CD4-positive, alpha-beta T cell (primary cell): ENCODE results near the gene C12orf76. TPM values are rescaled to one million over a fixed set of nuclear protein-coding genes. Genes with fewer than 3 reads are reported as not detected.
A peak's percentile ranks its signal among the peaks of the same experiment; 100 is the strongest.

Experiments used
- ATAC-seq: fragments of 200-7000 bp; cut with Tn5 transposase; one replicate; pipeline ENCODE4 v1.10.0; 2022; ENCODE audit warnings: mild to moderate bottlenecking; ENCODE audit not compliant: poor library complexity
- CTCF ChIA-PET: fragments of 350-600 bp; sonication (Branson Sonifier 250); formaldehyde crosslinking; loops from one replicate; lab custom pipeline; 2021; ENCODE audit warnings: antibody characterized with exemption, inconsistent platforms; lab: Charles Lee
- POLR2A ChIA-PET: fragments of 350-600 bp; sonication (Branson Sonifier 250); formaldehyde crosslinking; loops from one replicate; lab custom pipeline; 2021; ENCODE audit warnings: antibody characterized with exemption, inconsistent platforms; lab: Charles Lee
- DNase-seq, 14 experiments: peaks; one replicate each; pipeline ENCODE4 v3.0.0-alpha.2; 2013 to 2020; ENCODE audit warnings: mixed read lengths in 2 of 14
- H3K27ac ChIP-seq, 2 donors: one replicate each; pipeline versions ENCODE4 v1.5.1 to v1.7.0; 2013; ENCODE audit warnings: low read length in 2 of 2, low read depth in 1 of 2, mild to moderate bottlenecking in 1 of 2
- H3K27me3 ChIP-seq, 2 experiments: 1 replicate in 1 of 2; 2 replicates in 1 of 2; pipeline versions ENCODE4 v1.6.1 to v1.7.0; 2013; ENCODE audit warnings: low read length in 2 of 2, control low read depth in 1 of 2, mild to moderate bottlenecking in 1 of 2, moderate library complexity in 1 of 2; ENCODE audit not compliant: insufficient read depth in 2 of 2, control insufficient read depth in 1 of 2
- H3K36me3 ChIP-seq: one replicate; pipeline ENCODE4 v1.6.1; 2013; ENCODE audit warnings: low read length, control low read depth; ENCODE audit not compliant: insufficient read depth
- H3K4me1 ChIP-seq: one replicate; pipeline ENCODE4 v1.6.1; 2013; ENCODE audit warnings: low read length, control low read depth; ENCODE audit not compliant: insufficient read depth
- H3K4me3 ChIP-seq: one replicate; pipeline ENCODE4 v1.5.1; 2013; ENCODE audit warnings: mild to moderate bottlenecking, low read length, moderate library complexity
- H3K9me3 ChIP-seq, 2 experiments: 1 replicate in 1 of 2; 2 replicates in 1 of 2; pipeline versions ENCODE4 v1.6.1 to v1.7.0; 2013; ENCODE audit warnings: low read length in 2 of 2, mild to moderate bottlenecking in 2 of 2, control low read depth in 1 of 2, moderate library complexity in 1 of 2; ENCODE audit not compliant: control insufficient read depth in 1 of 2, insufficient read depth in 1 of 2
- H3K27ac Mint-ChIP-seq: one replicate; pipeline ENCODE4 v1.8.0; 2020; ENCODE audit warnings: mixed read lengths
- H3K27me3 Mint-ChIP-seq: one replicate; pipeline ENCODE4 v1.8.0; 2021; ENCODE audit warnings: mixed read lengths
- H3K36me3 Mint-ChIP-seq: one replicate; pipeline ENCODE4 v1.8.0; 2021; ENCODE audit warnings: low read depth, mixed read lengths
- H3K4me1 Mint-ChIP-seq: one replicate; pipeline ENCODE4 v1.8.0; 2021; ENCODE audit warnings: low read depth, mixed read lengths
- H3K4me3 Mint-ChIP-seq: one replicate; pipeline ENCODE4 v1.8.0; 2020; ENCODE audit warnings: mild to moderate bottlenecking, mixed read lengths
- H3K9me3 Mint-ChIP-seq: one replicate; pipeline ENCODE4 v1.8.0; 2020; ENCODE audit warnings: mixed read lengths
- intact Hi-C, 2 experiments: fragments of 100-400 bp; cut with DNase I in 1 of 2; cut with micrococcal nuclease in 1 of 2; formaldehyde crosslinking; loops; one replicate each; pipeline versions ENCODE4 v1.15.1 to v1.9.0; 2023 to 2025; cut with DNase I, micrococcal nuclease
- total RNA-seq, 174 experiments: library from RNA in 2 of 174; stranded (reverse) in 2 of 174; gene quantifications; one replicate each; pipeline ENCODE4 v1.2.3 and lab custom pipeline; 2021 to 2026
- TF ChIP-seq, protein P1 (sequence below): fragments of 200-600 bp; IDR thresholded peaks from one replicate; pipeline ENCODE4 v1.8.0; 2022; ENCODE audit warnings: antibody characterized with exemption, mild to moderate bottlenecking

Gene C12orf76
- total RNA-seq, 2 experiments from 2014 or later, result 9.8 to 12.6 TPM

DNA sequence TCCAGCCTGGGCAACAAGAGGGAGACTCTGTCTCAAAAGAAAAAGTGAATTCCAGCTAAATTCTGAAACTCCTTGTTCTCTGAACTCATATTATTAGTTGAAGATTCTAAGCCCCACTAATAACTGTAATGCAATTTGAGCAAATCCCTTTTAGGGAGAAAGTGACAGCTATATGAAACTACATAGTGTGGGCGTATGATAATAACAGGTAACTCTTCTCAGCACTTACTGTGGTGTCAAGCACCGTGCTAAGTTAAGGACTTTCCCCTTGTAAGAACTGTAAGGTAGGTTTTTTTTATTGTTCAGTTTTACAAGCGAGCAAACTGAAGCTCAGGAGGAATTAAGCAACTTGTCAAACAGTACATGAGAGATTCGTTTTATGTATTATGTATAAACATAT lies 43.7 kb downstream of the C12orf76 start:
- ATAC-seq (peak; percentile 58), DNase-seq (peak in 2 of 14 experiments; percentile 45)
- POLR2A ChIA-PET, result interaction anchor here (2.1 kb wide), 1 partner anchor 10 kb away, joined by 7 read pairs; no protein-coding TSS in a partner anchor
- Histone ChIP-seq H3K27me3 (no peaks in the 10 kb centered on the region), H3K4me1 (peaks cover 61% of the 10 kb centered on the region), H3K36me3 (peaks cover 8% of the 10 kb centered on the region), H3K4me3 (no peak overlapping the region), H3K9me3 (no peaks in the 10 kb centered on the region), H3K27ac (no peak overlapping the region)
- H3K36me3 Mint-ChIP-seq, result peaks cover 31% of the 10 kb centered on the region
- CTCF ChIA-PET, result interaction anchor here (1.0 to 1.3 kb wide), 2 partner anchors 10 to 26 kb away, joined by 3 read pairs; no protein-coding TSS in a partner anchor
- peak overlapping the region; percentile 85 for H3K4me3 Mint-ChIP-seq
- H3K27ac Mint-ChIP-seq, result peak overlapping the region; percentile 85
- TF ChIP-seq, protein P1, sequence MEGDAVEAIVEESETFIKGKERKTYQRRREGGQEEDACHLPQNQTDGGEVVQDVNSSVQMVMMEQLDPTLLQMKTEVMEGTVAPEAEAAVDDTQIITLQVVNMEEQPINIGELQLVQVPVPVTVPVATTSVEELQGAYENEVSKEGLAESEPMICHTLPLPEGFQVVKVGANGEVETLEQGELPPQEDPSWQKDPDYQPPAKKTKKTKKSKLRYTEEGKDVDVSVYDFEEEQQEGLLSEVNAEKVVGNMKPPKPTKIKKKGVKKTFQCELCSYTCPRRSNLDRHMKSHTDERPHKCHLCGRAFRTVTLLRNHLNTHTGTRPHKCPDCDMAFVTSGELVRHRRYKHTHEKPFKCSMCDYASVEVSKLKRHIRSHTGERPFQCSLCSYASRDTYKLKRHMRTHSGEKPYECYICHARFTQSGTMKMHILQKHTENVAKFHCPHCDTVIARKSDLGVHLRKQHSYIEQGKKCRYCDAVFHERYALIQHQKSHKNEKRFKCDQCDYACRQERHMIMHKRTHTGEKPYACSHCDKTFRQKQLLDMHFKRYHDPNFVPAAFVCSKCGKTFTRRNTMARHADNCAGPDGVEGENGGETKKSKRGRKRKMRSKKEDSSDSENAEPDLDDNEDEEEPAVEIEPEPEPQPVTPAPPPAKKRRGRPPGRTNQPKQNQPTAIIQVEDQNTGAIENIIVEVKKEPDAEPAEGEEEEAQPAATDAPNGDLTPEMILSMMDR, result no peak
- no peaks in the 10 kb centered on the region for H3K27me3 Mint-ChIP-seq
- no peaks in the 10 kb centered on the region for H3K9me3 Mint-ChIP-seq
- intact Hi-C loops, result no loop called here
- peaks cover 76% of the 10 kb centered on the region for H3K4me1 Mint-ChIP-seq

DNA sequence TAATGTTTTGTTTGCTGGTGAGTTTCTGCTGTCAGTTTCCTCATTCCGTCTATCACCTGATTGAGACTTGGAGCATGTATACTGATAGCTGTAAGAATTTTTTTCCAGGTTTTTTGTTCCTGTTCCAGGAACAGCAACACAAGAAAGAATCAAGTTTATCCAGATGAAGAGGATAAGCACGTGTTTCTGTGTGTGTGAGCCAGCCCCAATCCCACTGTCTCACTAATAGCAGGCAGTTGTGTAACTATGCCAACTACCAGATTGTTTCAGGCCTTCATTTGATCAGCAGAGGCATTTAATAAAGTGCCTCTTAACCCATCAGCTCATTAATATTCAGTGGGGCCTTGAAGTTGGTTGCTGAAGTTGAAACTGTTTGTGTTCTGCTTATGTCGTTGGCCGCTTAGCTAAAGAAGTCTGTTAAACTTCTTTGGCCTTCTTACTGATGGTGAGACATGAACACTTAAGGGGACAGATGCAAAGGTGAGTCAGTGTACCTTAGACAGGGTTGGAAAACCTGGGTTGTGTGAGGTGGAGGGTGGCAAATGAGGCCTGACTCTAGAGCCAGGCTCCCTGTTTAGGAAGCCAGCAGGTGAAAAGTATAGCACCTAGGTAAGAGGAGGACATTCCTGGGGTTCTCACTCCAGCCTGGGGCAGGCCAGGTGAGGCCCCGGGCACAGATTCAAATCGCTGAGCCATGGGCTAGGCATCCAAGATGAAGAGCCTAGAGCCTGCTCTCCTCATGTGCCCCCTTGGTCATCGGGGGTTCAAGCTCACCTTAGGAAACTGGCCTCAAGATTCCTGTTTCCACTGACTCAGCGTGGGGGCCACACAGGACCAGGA lies 45.4 kb downstream of the C12orf76 start:
- no peaks in the 10 kb centered on the region for H3K9me3 Mint-ChIP-seq
- H3K27ac ChIP-seq, result peak overlapping the region in 1 of 2 donors; percentile 41

DNA sequence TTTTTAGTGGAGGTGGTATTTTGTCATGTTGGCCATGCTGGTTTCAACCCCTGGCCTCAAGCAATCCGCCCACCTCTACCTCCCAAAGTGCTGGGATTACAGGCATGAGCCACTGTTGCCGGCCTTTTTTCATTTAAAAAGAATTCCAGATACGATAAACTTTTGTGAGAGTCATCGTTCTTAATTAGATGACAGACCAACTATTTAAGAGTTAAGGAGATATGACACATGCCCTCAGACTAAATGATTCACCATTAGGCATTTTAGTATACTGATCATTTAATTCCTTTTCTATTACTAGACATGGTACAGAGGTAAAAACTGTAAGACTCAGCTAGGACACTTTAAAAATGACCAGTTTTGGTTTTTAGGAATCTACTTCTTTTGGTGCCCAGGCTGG lies 46.7 kb downstream of the C12orf76 start:
- no peaks in the 10 kb centered on the region for H3K9me3 Mint-ChIP-seq
- no peaks in the 10 kb centered on the region for H3K9me3 ChIP-seq
- no peaks in the 10 kb centered on the region for H3K27me3 ChIP-seq
- POLR2A ChIA-PET, result no interaction called here
- peaks cover 8% of the 10 kb centered on the region for H3K36me3 ChIP-seq
- H3K36me3 Mint-ChIP-seq, result peaks cover 25% of the 10 kb centered on the region
- H3K27ac ChIP-seq, result no peak overlapping the region
- H3K4me3 ChIP-seq, result no peak overlapping the region
- ATAC-seq (no peak), DNase-seq (no peak)
- intact Hi-C loops, result no loop called here
- peaks cover 67% of the 10 kb centered on the region for H3K4me1 ChIP-seq
- H3K4me1 Mint-ChIP-seq, result peaks cover 78% of the 10 kb centered on the region
- H3K27ac Mint-ChIP-seq, result peak overlapping the region; percentile 90
- CTCF ChIA-PET, result no interaction called here
- peak overlapping the region; percentile 100 for H3K4me3 Mint-ChIP-seq
- H3K27me3 Mint-ChIP-seq, result no peaks in the 10 kb centered on the region
- TF ChIP-seq, protein P1, result no peak

More for the DNA sequence above, 45.4 kb downstream of the C12orf76 start:
- peaks cover 79% of the 10 kb centered on the region for H3K4me1 Mint-ChIP-seq
- ChIA-PET POLR2A (interaction anchor here (2.1 kb wide), 1 partner anchor 8 kb away, joined by 7 read pairs; no protein-coding TSS in a partner anchor), CTCF (no interaction called here)
- Histone ChIP-seq H3K9me3 (no peaks in the 10 kb centered on the region), H3K4me3 (no peak overlapping the region), H3K27me3 (no peaks in the 10 kb centered on the region), H3K4me1 (peaks cover 64% of the 10 kb centered on the region), H3K36me3 (peaks cover 8% of the 10 kb centered on the region)
- H3K36me3 Mint-ChIP-seq, result peaks cover 31% of the 10 kb centered on the region
- H3K27me3 Mint-ChIP-seq, result no peaks in the 10 kb centered on the region
- no peak for DNase-seq
- H3K4me3 Mint-ChIP-seq, result peak overlapping the region; percentile 71
- intact Hi-C loops, result no loop called here
- ATAC-seq, result no peak
- peak overlapping the region; percentile 85 for H3K27ac Mint-ChIP-seq
- TF ChIP-seq, protein P1, result no peak
